ENCODE data around the gene EXOC3L1. TPM values are rescaled to one million over a fixed set of nuclear protein-coding genes. Genes with fewer than 3 reads are reported as not detected.

EXOC3L1 gene
- total RNA-seq, 1 donor from 2014 or later = 0.40 TPM

- no peak overlapping the region for H3K4me3 Mint-ChIP-seq
Measured at GRCh38 chr16:67179421-67180080, 10.4 kb downstream of the EXOC3L1 start.

DNA sequence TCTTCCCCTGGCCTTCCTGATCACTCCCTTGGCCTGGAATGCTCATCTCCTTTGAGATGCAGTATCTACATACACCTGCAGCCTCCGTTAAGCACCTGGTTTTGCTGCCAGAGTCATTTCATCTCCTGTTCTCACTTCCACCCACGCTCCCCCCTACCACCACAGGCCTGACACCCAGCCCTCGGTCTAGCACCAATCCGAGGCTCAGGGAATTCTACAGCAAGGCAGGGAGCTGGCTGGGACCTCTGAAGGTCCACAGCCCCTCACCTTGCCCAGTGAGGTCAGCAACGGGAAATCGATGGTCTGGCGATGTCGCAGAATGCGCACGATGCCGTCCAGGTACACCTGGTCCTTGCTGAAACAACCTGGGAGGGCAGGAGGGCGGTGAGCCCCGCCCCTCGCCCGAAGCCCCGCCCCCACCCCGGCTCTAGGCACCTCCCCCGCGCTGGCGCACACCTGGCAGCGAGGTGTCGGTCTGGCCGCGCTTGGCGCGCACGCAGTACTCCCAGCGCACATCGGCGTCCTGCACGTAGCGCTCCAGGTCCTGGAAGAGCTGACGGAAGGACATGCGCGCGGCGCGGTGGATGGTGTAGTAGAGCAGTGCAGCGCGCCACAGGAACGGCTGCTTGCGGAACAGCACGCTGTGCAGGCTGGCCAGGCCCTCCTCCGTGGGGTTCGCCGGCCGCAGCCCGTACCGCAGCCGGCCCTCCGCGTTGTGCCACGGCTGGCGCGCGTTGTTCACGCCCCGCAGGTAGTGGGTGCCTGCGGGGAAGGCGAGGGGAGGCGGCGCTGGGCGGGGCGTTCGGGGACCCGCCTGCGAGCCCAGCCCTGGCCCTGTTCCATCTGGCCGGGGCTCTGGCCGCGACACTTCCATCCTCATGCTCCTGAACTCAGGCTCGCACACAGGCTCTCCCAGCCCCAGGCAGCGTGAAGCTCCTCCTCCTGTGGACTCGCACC is 11.9 kb downstream of the EXOC3L1 start:
- Mint-ChIP-seq H3K27ac (no peak overlapping the region), H3K36me3 (peaks cover 3% of the 10 kb centered on the region), H3K9me3 (no peaks in the 10 kb centered on the region), H3K4me1 (peaks cover 24% of the 10 kb centered on the region), H3K4me3 (peak overlapping the region; percentile 58), H3K27me3 (ENCODE audit: low read depth) (peaks cover 33% of the 10 kb centered on the region)
- no peak for DNase-seq (ENCODE audit: low spot score in 2 of 2, unreplicated experiment in 2 of 2)
- no peak for TF ChIP-seq CTCF (IDR thresholded peaks at IDR 0.05; ENCODE audit: unreplicated experiment)

More at GRCh38 chr16:67179421-67180080, 10.4 kb downstream of the EXOC3L1 start:
- H3K27me3 Mint-ChIP-seq (ENCODE audit: low read depth) = peaks cover 22% of the 10 kb centered on the region
- H3K36me3 Mint-ChIP-seq = peaks cover 3% of the 10 kb centered on the region
- TF ChIP-seq CTCF (IDR thresholded peaks at IDR 0.05; ENCODE audit: unreplicated experiment) = no peak
- no peak for DNase-seq (ENCODE audit: low spot score in 2 of 2, unreplicated experiment in 2 of 2)
- peaks cover 16% of the 10 kb centered on the region for H3K4me1 Mint-ChIP-seq
- H3K27ac Mint-ChIP-seq = no peak overlapping the region
- H3K9me3 Mint-ChIP-seq = no peaks in the 10 kb centered on the region

DNA sequence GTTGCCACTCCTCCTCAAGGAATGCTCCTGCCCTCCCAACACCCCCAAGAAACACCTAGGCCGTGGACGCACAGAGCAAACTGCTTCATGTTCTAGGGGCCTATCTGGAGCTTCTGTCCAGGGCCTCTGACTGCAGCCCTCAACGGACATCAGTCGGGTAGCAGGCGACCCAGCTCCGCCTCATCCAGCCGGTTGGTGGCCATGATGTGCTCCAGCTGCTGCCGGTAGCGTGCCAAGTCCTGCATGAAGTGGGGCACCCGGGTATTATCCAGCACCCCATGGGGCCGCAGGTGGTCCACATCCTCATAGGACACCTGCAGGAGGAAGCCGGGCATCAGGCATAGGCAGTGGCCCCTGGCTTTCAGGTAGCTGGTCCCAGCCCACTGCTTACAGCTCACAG is 13.3 kb downstream of the EXOC3L1 start:
- H3K27me3 Mint-ChIP-seq (ENCODE audit: low read depth) = peaks cover 40% of the 10 kb centered on the region
- no peak overlapping the region for H3K27ac Mint-ChIP-seq
- peaks cover 26% of the 10 kb centered on the region for H3K4me1 Mint-ChIP-seq
- no peak for DNase-seq (ENCODE audit: low spot score in 2 of 2, unreplicated experiment in 2 of 2)
- no peaks in the 10 kb centered on the region for H3K9me3 Mint-ChIP-seq
- H3K4me3 Mint-ChIP-seq = peak overlapping the region; percentile 3
- peaks cover 3% of the 10 kb centered on the region for H3K36me3 Mint-ChIP-seq
- TF ChIP-seq CTCF (IDR thresholded peaks at IDR 0.05; ENCODE audit: unreplicated experiment) = no peak

DNA sequence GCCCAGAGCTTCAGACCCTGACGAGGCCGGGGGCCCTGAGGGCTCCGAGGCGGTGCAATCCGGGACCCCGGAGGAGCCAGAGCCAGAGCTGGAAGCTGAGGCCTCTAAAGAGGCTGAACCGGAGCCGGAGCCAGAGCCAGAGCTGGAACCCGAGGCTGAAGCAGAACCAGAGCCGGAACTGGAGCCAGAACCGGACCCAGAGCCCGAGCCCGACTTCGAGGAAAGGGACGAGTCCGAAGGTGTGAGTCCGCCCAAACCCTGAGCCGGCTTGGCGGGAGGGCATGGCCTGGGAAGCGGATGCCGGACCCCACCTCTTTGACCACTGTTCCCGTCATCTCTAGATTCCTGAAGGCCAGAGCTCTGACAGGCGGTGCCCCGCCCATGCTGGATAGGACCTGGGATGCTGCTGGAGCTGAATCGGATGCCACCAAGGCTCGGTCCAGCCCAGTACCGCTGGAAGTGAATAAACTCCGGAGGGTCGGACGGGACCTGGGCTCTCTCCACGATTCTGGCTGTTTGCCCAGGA is 15.2 kb downstream of the EXOC3L1 start:
- no peak for DNase-seq (ENCODE audit: low spot score in 2 of 2, unreplicated experiment in 2 of 2)
- Mint-ChIP-seq H3K36me3 (peaks cover 3% of the 10 kb centered on the region), H3K27ac (no peak overlapping the region), H3K9me3 (no peaks in the 10 kb centered on the region), H3K4me3 (no peak overlapping the region), H3K27me3 (ENCODE audit: low read depth) (peaks cover 44% of the 10 kb centered on the region), H3K4me1 (peaks cover 41% of the 10 kb centered on the region)
- TF ChIP-seq CTCF (IDR thresholded peaks at IDR 0.05; ENCODE audit: unreplicated experiment) = no peak

GRCh38 chr16:67173808-67174705 is 15.9 kb downstream of the EXOC3L1 start:
- Mint-ChIP-seq H3K4me1 (peaks cover 46% of the 10 kb centered on the region), H3K36me3 (peaks cover 3% of the 10 kb centered on the region), H3K27ac (no peak overlapping the region), H3K9me3 (no peaks in the 10 kb centered on the region), H3K27me3 (ENCODE audit: low read depth) (peaks cover 51% of the 10 kb centered on the region), H3K4me3 (peak overlapping the region; percentile 66)
- no peak for TF ChIP-seq CTCF (IDR thresholded peaks at IDR 0.05; ENCODE audit: unreplicated experiment)
- DNase-seq (ENCODE audit: low spot score in 2 of 2, unreplicated experiment in 2 of 2) = no peak
